Activated naive CD8-positive, alpha-beta T cell treated with anti-CD3 and anti-CD28 coated beads for 36 hours (primary cell): Measurements from ENCODE around the gene LRRC14B. TPM values are rescaled to one million over a fixed set of nuclear protein-coding genes. Genes with fewer than 3 reads are reported as not detected.
"Not testable (repeated sequence)": the region's sequence is repeated elsewhere in the genome, so short reads cannot be mapped to it uniquely, and the experiment has no call there.

Experiments used
- DNase-seq: peaks from one replicate; pipeline ENCODE4 v3.0.0; 2021
- H3K27ac Mint-ChIP-seq: one replicate; pipeline ENCODE4 v1.8.0; 2022; ENCODE audit warnings: mild to moderate bottlenecking, moderate library complexity, mixed read lengths
- H3K27me3 Mint-ChIP-seq: one replicate; pipeline ENCODE4 v1.8.0; 2022; ENCODE audit warnings: mild to moderate bottlenecking, mixed read lengths
- H3K36me3 Mint-ChIP-seq: one replicate; pipeline ENCODE4 v1.8.0; 2021; ENCODE audit warnings: mild to moderate bottlenecking, mixed read lengths
- H3K4me1 Mint-ChIP-seq: one replicate; pipeline ENCODE4 v1.8.0; 2021; ENCODE audit warnings: mixed read lengths
- H3K4me3 Mint-ChIP-seq: one replicate; pipeline ENCODE4 v1.8.0; 2022; ENCODE audit warnings: mild to moderate bottlenecking, moderate library complexity, mixed read lengths
- H3K9me3 Mint-ChIP-seq: one replicate; pipeline ENCODE4 v1.8.0; 2022; ENCODE audit warnings: mixed read lengths
- total RNA-seq, 2 experiments: library from RNA; stranded (reverse); gene quantifications; one replicate each; pipeline ENCODE4 v1.2.3, GENCODE V29; 2021

Gene LRRC14B
- total RNA-seq, 2 experiments from 2014 or later, result 0.23 TPM; not detected in 1

DNA sequence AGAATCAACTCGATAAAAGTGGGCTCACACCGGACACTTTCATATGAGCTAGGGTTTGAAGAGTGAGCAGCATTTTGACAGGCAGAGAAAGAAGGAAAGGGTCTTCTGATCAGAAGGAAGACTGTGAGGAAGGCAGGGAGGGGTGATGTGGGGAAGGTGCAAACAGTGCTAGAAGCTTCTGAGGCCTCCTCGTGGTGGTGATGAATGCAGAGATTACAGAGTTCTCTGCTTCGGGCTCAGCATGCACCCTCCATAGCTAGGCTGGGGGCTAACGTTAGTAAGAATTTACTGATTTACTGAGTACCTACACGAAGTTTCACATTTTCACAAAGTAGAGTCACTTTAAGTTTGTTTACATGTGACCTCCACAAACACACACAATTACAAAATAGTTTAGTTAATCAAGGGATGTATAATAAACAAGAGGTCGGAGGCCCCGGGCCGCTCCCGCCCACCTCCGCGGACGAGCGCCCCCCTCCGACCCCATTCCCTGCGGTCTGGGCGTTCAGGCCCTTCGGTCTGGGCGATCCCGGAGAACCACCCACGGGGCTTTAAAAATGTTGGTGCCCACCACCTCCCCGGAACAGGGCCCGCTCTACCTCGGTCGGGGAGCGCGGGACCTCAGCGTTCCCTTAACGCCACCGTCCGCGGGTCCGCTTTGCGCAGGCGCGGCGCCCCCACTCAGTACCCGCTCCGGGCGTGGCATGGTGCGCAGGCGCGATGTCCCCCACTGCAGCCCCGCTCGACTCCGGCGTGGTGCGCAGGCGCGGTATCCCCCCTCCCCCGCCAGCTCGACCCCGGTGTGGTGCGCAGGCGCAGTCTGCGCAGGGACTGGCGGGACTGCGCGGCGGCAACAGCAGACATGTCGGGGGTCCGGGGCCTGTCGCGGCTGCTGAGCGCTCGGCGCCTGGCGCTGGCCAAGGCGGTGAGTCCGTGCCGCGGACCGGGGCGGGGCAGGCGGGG lies 26.5 kb downstream of the LRRC14B start, which contains the start of the genes CCDC127 and SDHA:
TSS of gene CCDC127 (minus strand) at position 660 of the 963 bp plus-strand sequence. CDS start 1,304 bp downstream, outside the sequence.
TSS of gene SDHA (plus strand) at position 827 of the 963 bp plus-strand sequence. CDS start at position 863, 36 bp downstream.
- Mint-ChIP-seq H3K4me1 (peaks cover 55% of the 10 kb centered on the region), H3K27ac (peak within 1 kb of the TSS; percentile 91)
- peak; percentile 98 for DNase-seq

DNA sequence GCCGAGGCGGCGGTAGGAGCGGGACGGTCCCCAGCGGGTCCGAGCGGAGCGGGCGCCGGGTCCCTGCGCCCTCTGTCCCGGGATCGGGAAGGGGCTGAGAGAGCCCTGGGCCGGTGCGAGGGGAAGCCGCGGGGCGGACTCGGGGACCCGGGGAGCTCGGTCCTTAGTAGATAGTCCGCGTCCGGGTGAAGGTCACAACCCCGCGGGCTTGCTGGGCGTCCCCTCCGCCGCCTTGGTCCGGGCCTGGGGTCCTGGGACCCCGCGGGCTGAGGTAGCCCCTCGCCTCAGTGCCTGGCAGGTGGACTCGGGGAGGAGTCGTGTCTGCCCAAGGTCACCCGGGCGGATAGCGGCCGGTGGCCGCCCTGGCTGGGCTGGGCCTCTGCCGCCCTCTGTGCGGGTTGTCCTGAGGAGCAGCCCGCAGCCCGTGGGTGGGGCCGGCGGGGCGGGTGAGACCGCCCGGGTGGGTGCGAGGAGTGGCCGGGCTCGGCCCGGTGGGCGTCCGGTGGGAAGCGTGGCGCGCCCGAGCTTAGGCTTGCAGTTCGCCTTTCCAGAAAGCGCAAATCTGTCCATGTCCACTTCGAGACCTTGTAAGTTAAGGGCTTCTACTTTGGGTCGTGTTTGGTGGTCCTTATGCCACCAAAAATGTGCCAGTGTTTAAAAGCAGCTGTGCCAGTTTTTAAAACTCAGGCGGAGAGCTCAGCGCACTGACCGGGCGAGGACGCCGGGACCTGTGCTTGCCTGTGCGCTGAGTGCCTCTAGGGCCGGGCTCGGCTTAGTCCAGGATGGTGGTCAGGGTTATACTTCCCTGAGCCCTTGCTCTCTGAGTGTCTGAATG lies 27.4 kb downstream of the LRRC14B start:
- Mint-ChIP-seq H3K27me3 (no peaks in the 10 kb centered on the region), H3K36me3 (peaks cover 19% of the 10 kb centered on the region), H3K4me1 (peaks cover 60% of the 10 kb centered on the region), H3K27ac (peak overlapping the region; percentile 91), H3K9me3 (no peaks in the 10 kb centered on the region), H3K4me3 (peak overlapping the region; percentile 94)
- peak; percentile 30 for DNase-seq

More for the DNA sequence above, 26.5 kb downstream of the LRRC14B start, which contains the start of the genes CCDC127 and SDHA:
- Mint-ChIP-seq H3K4me3 (peak within 1 kb of the TSS; percentile 94), H3K36me3 (peaks cover 21% of the 10 kb centered on the region)
- H3K9me3 Mint-ChIP-seq, H3K27me3 Mint-ChIP-seq: not testable (repeated sequence)

DNA sequence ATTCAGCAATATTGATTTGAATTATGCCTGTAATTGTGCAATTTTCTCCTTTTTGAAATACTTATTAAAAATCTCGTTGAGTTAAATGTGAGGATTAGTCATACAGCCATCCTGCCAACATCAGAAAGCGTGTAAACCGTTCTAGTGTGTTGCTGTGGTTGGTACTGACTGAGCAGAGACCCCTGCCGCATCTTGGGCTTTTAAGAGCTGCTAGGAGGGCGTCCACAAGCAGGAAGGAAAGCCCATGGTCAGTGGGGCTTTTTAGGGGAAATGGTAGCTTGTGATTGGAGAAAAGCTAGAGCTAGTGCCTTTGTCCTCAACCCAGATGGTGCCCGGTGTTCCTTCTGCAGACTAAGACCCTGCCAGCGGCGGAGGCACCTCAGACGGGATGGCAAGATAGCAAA lies 28.2 kb downstream of the LRRC14B start:
- H3K9me3 Mint-ChIP-seq, result no peaks in the 10 kb centered on the region
- peak overlapping the region; percentile 91 for H3K27ac Mint-ChIP-seq
- peaks cover 56% of the 10 kb centered on the region for H3K4me1 Mint-ChIP-seq
- H3K27me3 Mint-ChIP-seq, result no peaks in the 10 kb centered on the region
- peak; percentile 35 for DNase-seq
- H3K36me3 Mint-ChIP-seq, result peaks cover 11% of the 10 kb centered on the region
- H3K4me3 Mint-ChIP-seq, result peak overlapping the region; percentile 94

DNA sequence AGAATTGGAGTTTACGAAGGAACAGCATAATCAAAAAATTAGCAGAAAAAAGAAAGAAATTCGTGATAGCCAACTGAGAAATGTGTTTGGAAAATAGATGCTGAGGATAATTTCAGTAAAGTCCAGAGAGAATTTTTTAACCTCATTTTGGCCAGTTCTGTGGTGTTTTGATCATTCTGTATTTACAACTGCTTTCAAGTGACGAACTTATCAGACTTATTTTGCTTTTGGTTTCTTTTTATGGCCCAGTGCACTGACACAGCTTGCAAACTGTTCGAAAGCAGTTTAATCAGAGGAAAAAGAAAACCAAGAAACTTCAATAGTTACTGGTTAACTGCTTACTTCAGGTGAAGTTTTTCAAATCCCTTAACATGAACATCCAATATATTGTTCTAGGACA lies 28.7 kb downstream of the LRRC14B start:
- Mint-ChIP-seq H3K27ac (peak overlapping the region; percentile 91), H3K9me3 (no peaks in the 10 kb centered on the region), H3K27me3 (no peaks in the 10 kb centered on the region), H3K36me3 (peaks cover 8% of the 10 kb centered on the region), H3K4me1 (peaks cover 52% of the 10 kb centered on the region), H3K4me3 (peak overlapping the region; percentile 94)
- DNase-seq, result no peak

DNA sequence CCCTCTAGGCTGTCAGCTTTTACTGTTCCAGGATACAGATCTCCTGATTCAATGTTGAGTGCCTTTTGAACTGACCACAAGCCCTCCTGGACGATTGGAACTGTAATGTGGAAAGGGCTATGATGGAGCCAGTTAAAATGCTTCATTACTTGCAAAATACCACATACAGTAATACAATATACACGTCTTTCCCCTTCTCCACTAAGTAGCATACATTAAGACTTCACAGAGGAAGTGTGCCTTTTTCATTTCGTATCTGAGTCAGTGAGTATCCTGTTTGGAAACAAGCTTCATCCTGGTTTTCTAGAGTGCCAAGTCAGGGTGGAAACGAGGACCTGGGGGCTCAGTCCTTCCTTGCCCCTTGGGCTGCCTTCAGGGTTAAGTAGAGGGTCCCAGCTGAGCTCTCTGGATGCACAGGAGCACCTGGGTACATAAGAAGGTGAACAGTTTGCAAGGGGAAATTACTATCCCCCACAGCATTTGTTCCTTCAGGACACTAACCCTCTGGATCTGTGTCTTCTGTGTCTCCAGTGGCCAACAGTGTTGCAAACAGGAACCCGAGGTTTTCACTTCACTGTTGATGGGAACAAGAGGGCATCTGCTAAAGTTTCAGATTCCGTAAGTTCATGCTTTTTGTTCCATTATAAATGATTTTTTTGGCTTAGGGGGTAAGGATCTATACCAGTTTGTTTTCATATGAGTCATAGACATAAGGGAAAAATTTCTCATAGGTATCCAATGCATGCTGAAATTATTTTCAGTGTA lies 31.8 kb downstream of the LRRC14B start:
- H3K9me3 Mint-ChIP-seq, DNase-seq, H3K27me3 Mint-ChIP-seq: not testable (repeated sequence)
- Mint-ChIP-seq H3K4me1 (peaks cover 40% of the 10 kb centered on the region), H3K27ac (peak overlapping the region; percentile 84), H3K36me3 (peaks cover 16% of the 10 kb centered on the region), H3K4me3 (peak overlapping the region; percentile 0)

DNA sequence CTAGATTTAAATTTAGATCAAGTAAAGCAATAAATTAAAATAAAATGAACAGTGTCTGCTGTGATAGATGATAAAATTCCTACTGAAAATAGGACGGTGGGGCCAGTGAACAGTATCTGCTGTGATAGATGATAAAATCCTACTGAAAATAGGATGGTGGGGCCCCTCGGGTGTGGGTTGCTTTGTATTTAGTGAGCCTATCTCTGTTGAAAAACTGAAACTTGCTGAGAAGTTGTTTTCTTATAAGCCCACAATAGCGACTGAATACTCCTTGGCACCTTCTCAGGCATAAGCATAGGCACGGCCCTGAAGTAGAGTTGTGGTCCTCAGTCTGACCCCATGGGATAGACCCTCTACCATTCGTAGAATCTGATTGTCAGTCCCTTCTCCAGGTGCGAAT lies 32.5 kb downstream of the LRRC14B start:
- Mint-ChIP-seq H3K27ac (no peak overlapping the region), H3K4me3 (no peak overlapping the region), H3K4me1 (peaks cover 40% of the 10 kb centered on the region), H3K9me3 (no peaks in the 10 kb centered on the region), H3K27me3 (no peaks in the 10 kb centered on the region), H3K36me3 (peaks cover 17% of the 10 kb centered on the region)
- no peak for DNase-seq

DNA sequence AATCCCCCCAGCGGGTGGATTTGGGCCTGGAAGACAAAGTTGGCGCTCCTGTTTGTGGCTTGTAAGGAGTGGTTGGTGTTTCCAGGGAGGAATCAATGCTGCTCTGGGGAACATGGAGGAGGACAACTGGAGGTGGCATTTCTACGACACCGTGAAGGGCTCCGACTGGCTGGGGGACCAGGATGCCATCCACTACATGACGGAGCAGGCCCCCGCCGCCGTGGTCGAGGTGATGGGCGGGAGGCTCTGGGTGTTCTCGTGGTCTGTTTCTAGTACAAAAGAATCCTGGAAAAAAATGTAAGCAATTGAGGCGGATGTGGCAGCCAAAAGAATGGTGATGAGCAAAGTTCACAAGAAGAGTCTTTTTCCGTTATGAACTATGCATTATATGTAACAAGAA lies 34.0 kb downstream of the LRRC14B start:
- Mint-ChIP-seq H3K4me3 (no peak overlapping the region), H3K4me1 (peaks cover 34% of the 10 kb centered on the region), H3K27me3 (no peaks in the 10 kb centered on the region), H3K9me3 (no peaks in the 10 kb centered on the region), H3K36me3 (peaks cover 22% of the 10 kb centered on the region), H3K27ac (no peak overlapping the region)
- no peak for DNase-seq

DNA sequence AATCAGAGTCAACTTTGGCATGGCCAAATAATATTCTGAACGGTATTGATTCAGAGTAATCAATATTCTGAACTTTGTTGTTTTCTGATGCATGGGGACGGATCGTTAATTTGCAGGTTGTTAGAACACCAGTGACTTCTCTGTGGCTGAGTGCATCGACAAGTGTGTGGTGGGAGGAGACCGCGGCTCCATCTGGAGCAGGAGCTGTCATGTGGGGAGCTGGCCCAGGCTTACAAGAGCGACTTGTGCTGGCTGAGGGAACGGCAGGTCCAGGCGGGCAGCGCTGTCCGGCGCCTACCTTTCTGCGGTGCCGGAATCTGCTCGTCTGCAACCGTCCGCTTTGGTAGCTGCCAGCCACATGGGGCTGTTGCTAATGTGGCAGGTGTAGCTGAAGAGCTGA lies 36.1 kb downstream of the LRRC14B start:
- not testable (repeated sequence) for DNase-seq, H3K4me3 Mint-ChIP-seq, H3K27ac Mint-ChIP-seq, H3K27me3 Mint-ChIP-seq, H3K9me3 Mint-ChIP-seq
- Mint-ChIP-seq H3K4me1 (peaks cover 15% of the 10 kb centered on the region), H3K36me3 (peaks cover 28% of the 10 kb centered on the region)

DNA sequence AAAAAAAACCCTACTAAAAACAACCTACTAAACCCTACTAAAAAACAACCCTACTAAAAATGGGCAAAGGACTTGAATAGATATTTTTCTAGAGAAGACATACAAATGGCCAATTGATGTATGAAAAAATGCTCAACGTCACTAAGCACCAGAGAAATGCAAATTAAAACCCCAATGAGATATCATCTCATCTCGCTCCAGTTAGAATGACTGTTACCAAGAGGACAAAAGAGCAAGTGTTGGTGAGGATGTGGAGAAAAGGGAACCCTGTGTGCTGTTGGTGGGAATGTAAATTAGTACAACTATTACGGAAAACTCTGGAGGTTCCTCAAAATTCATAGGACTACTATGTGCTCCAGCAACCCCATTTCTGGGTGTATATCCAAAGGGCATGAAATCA lies 37.6 kb downstream of the LRRC14B start:
- H3K9me3 Mint-ChIP-seq, result no peaks in the 10 kb centered on the region

DNA sequence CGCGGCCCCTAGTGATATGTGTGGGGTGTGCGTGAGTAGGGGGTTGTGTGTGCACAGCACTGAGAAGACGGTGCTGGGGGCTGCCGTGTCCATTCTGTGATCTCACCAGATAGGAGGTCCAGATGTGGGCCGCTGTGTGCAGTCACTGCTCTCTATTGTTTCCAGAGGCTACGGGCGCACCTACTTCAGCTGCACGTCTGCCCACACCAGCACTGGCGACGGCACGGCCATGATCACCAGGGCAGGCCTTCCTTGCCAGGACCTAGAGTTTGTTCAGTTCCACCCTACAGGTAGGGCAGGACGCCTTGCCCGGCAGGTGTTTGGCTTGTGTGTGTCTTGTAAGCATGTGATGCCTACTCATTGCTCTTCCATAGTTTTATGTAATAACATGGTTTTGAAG lies 39.4 kb downstream of the LRRC14B start:
- no peak for DNase-seq
- Mint-ChIP-seq H3K4me3 (no peak overlapping the region), H3K27me3 (no peaks in the 10 kb centered on the region), H3K27ac (no peak overlapping the region), H3K4me1 (no peaks in the 10 kb centered on the region), H3K9me3 (no peaks in the 10 kb centered on the region), H3K36me3 (peaks cover 30% of the 10 kb centered on the region)

More for the DNA sequence above, 37.6 kb downstream of the LRRC14B start:
- no peak overlapping the region for H3K4me3 Mint-ChIP-seq
- H3K27ac Mint-ChIP-seq, result no peak overlapping the region
- no peaks in the 10 kb centered on the region for H3K27me3 Mint-ChIP-seq
- H3K4me1 Mint-ChIP-seq, result peaks cover 3% of the 10 kb centered on the region
- no peak for DNase-seq
- H3K36me3 Mint-ChIP-seq, result peaks cover 31% of the 10 kb centered on the region

DNA sequence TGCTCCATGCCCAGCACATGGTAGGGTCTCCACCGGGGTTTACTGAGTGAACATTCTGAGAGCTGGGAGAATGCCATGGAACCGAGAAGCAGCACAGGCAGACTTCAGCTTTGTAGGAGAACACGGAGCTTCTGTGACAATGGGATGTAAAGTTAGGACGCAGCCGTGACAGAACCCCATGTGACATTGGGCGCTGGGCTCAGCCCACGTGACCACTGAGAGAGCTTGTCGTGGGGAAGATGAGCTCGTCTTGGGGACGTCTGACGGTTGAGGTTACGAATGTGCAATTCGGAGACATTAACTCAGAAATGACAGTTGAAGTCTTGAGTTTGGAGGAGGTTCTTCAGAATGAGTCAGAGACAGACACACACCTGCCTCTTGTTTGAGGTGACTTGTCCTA lies 40.4 kb downstream of the LRRC14B start:
- H3K36me3 Mint-ChIP-seq, result peaks cover 30% of the 10 kb centered on the region
- H3K4me3 Mint-ChIP-seq, result no peak overlapping the region
- H3K9me3 Mint-ChIP-seq, result no peaks in the 10 kb centered on the region
- no peak for DNase-seq
- H3K4me1 Mint-ChIP-seq, result no peaks in the 10 kb centered on the region
- no peaks in the 10 kb centered on the region for H3K27me3 Mint-ChIP-seq
- H3K27ac Mint-ChIP-seq, result peak overlapping the region; percentile 56

DNA sequence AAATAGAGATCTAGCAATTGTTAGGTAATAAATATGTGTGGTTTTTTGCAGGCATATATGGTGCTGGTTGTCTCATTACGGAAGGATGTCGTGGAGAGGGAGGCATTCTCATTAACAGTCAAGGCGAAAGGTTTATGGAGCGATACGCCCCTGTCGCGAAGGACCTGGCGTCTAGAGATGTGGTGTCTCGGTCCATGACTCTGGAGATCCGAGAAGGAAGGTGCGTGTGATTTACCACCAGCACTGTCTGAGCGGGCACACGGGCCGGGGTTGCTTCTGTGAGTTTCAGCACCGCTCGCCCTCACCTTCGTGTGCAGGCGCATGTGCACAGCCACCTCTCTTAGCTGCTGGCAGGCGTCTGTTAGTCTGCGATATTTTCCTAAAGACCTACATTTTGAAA lies 42.1 kb downstream of the LRRC14B start:
- not testable (repeated sequence) for H3K9me3 Mint-ChIP-seq, H3K4me1 Mint-ChIP-seq, H3K4me3 Mint-ChIP-seq, DNase-seq, H3K27me3 Mint-ChIP-seq, H3K27ac Mint-ChIP-seq
- H3K36me3 Mint-ChIP-seq, result peaks cover 24% of the 10 kb centered on the region

DNA sequence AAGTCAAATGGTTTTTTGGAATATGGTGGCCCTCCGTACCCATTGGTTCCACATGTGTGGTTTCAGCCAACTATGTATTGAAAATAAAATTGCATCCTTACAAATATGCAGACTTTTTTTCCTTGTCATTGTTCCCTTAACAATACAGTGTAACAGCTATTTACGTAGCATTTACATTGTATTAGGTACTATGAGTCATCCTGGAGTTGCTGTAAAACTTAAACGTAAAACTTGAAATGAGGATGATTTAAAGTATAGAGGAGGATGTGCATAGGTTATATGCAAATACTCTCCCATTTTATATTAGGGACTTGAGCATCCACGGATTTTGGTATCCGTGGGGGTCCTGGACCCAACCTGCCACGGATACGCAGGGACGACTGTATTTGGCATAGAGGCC lies 43.2 kb downstream of the LRRC14B start:
- Mint-ChIP-seq H3K36me3 (peaks cover 21% of the 10 kb centered on the region), H3K4me3 (no peak overlapping the region), H3K9me3 (no peaks in the 10 kb centered on the region), H3K27ac (no peak overlapping the region), H3K27me3 (no peaks in the 10 kb centered on the region), H3K4me1 (no peaks in the 10 kb centered on the region)
- DNase-seq, result no peak

DNA sequence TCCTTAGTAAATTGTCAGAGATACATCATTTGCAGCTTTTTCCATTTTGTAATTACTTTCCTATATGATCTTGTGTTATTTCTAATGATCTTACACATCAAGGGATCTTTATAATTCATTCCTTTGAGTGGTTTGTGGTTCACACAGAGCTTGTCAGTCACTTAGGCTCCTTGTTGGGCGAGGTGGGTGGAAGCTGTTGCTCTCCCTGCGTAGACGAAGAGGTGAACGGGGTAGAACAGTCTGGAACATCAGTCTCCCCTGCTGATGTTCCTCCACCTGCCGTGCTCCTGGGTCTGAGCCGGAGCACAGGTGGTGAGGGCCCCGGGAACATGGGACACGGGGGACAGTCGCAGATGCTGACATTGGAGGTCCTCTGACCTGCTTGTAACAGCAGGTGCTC lies 44.2 kb downstream of the LRRC14B start:
- not testable (repeated sequence) for H3K9me3 Mint-ChIP-seq, H3K27ac Mint-ChIP-seq, H3K27me3 Mint-ChIP-seq, DNase-seq, H3K4me1 Mint-ChIP-seq, H3K4me3 Mint-ChIP-seq
- peaks cover 30% of the 10 kb centered on the region for H3K36me3 Mint-ChIP-seq
